Vagina (tissue), 2 donors: Measurements from ENCODE around the gene SMG9. TPM values are rescaled to one million over a fixed set of nuclear protein-coding genes. Genes with fewer than 3 reads are reported as not detected.

Experiments
- DNase-seq, 2 donors: peaks; one replicate each; pipeline ENCODE4 v3.0.0-alpha.2; 2017; ENCODE audit errors: extremely low spot score in 2 of 2
- H3K27ac ChIP-seq: fragments of 200-600 bp; sonication (generic); one replicate; pipeline ENCODE4 v1.5.1; 2019
- H3K27me3 ChIP-seq: fragments of 200-600 bp; sonication (generic); one replicate; pipeline ENCODE4 v1.5.1; 2019
- H3K36me3 ChIP-seq, 2 donors: fragments of 200-600 bp; sonication (generic); one replicate each; pipeline ENCODE4 v1.5.1; 2017 to 2019
- H3K4me1 ChIP-seq: fragments of 200-600 bp; sonication (generic); one replicate; pipeline ENCODE4 v1.5.1; 2019
- H3K4me3 ChIP-seq, 2 donors: fragments of 200-600 bp; sonication (generic); 1 replicate in 1 of 2; 2 replicates in 1 of 2; pipeline ENCODE4 v1.5.1; 2016 to 2019
- H3K9me3 ChIP-seq: fragments of 200-600 bp; sonication (generic); one replicate; pipeline ENCODE4 v1.5.1; 2019
- CTCF ChIP-seq, 3 experiments: fragments of 450-650 bp in 2 of 3; fragments of 200-600 bp in 1 of 3; sonication (generic) in 1 of 3; IDR thresholded peaks; one replicate each; pipeline ENCODE4 v1.5.1; 2017 to 2019; ENCODE audit warnings: antibody characterized with exemption in 3 of 3, mild to moderate bottlenecking in 2 of 3, moderate library complexity in 2 of 3
- POLR2A ChIP-seq, 2 donors: fragments of 450-650 bp; IDR thresholded peaks; one replicate each; pipeline ENCODE4 v1.6.1; 2017; ENCODE audit warnings: antibody characterized with exemption in 2 of 2, mild to moderate bottlenecking in 2 of 2, moderate library complexity in 2 of 2
- POLR2AphosphoS5 ChIP-seq, 2 donors: sonication (generic); formaldehyde crosslinking; IDR thresholded peaks; one replicate each; pipeline ENCODE4 v1.9.0; 2017; ENCODE audit warnings: antibody characterized with exemption in 2 of 2, mild to moderate bottlenecking in 2 of 2, low read depth in 1 of 2; ENCODE audit not compliant: insufficient read depth in 1 of 2
- intact Hi-C: fragments of 100-400 bp; cut with DNase I; formaldehyde crosslinking; loops from one replicate; pipeline ENCODE4 v1.15.1; 2023
- total RNA-seq: library from RNA; depleted of rRNA; stranded (reverse); fragments of >200 nt; gene quantifications from one replicate; pipeline ENCODE4 v1.2.3, GENCODE V29; 2016

SMG9 gene
- total RNA-seq, 1 donor from 2014 or later, result 56.5 TPM

- H3K4me1 ChIP-seq, result no peaks in the 10 kb centered on the region
- H3K9me3 ChIP-seq, result no peaks in the 10 kb centered on the region
- no peak overlapping the region for H3K4me3 ChIP-seq
- no peaks in the 10 kb centered on the region for H3K27me3 ChIP-seq
- DNase-seq, result no peak
- intact Hi-C loops, result no loop called here
- TF ChIP-seq CTCF (IDR thresholded peaks at IDR 0.05), result no peak
- no peak for TF ChIP-seq POLR2AphosphoS5 (IDR thresholded peaks at IDR 0.05; ENCODE audit: insufficient read depth in 1 of 2, low read depth in 1 of 2)
- no peak for TF ChIP-seq POLR2A (IDR thresholded peaks at IDR 0.05)
- peaks cover 0 to 40% of the 10 kb centered on the region in 2 donors for H3K36me3 ChIP-seq
- no peak overlapping the region for H3K27ac ChIP-seq
These were observed 24.8 kb downstream of the SMG9 start for GRCh38 chr19:43729919-43730318.

GRCh38 chr19:43727593-43727853 is 27.2 kb downstream of the SMG9 start:
- H3K36me3 ChIP-seq, result peaks cover 0 to 29% of the 10 kb centered on the region in 2 donors

GRCh38 chr19:43726736-43727592 is 27.8 kb downstream of the SMG9 start:
- no peaks in the 10 kb centered on the region for H3K9me3 ChIP-seq
- no peaks in the 10 kb centered on the region for H3K27me3 ChIP-seq
- no peaks in the 10 kb centered on the region for H3K4me1 ChIP-seq
- TF ChIP-seq POLR2A (IDR thresholded peaks at IDR 0.05) (no peak), CTCF (IDR thresholded peaks at IDR 0.05) (no peak), POLR2AphosphoS5 (IDR thresholded peaks at IDR 0.05; ENCODE audit: insufficient read depth in 1 of 2, low read depth in 1 of 2) (no peak)
- no peak for DNase-seq
- H3K36me3 ChIP-seq, result peaks cover 0 to 24% of the 10 kb centered on the region in 2 donors
- H3K27ac ChIP-seq, result no peak overlapping the region
- intact Hi-C loops, result no loop called here
- H3K4me3 ChIP-seq, result no peak overlapping the region

More at GRCh38 chr19:43727593-43727853, 27.2 kb downstream of the SMG9 start:
- intact Hi-C loops, result no loop called here
- Histone ChIP-seq H3K4me1 (no peaks in the 10 kb centered on the region), H3K4me3 (no peak overlapping the region), H3K27me3 (no peaks in the 10 kb centered on the region), H3K27ac (no peak overlapping the region), H3K9me3 (no peaks in the 10 kb centered on the region)
- DNase-seq, result no peak
- TF ChIP-seq POLR2A (IDR thresholded peaks at IDR 0.05) (no peak), POLR2AphosphoS5 (IDR thresholded peaks at IDR 0.05; ENCODE audit: insufficient read depth in 1 of 2, low read depth in 1 of 2) (no peak), CTCF (IDR thresholded peaks at IDR 0.05) (no peak)

GRCh38 chr19:43725468-43725867 is 29.3 kb downstream of the SMG9 start:
- Histone ChIP-seq H3K27ac (no peak overlapping the region), H3K36me3 (peaks cover 0 to 11% of the 10 kb centered on the region in 2 donors), H3K9me3 (no peaks in the 10 kb centered on the region), H3K4me3 (no peak overlapping the region), H3K27me3 (no peaks in the 10 kb centered on the region), H3K4me1 (no peaks in the 10 kb centered on the region)
- TF ChIP-seq CTCF (IDR thresholded peaks at IDR 0.05), result no peak
- no peak for TF ChIP-seq POLR2A (IDR thresholded peaks at IDR 0.05)
- no peak for TF ChIP-seq POLR2AphosphoS5 (IDR thresholded peaks at IDR 0.05; ENCODE audit: insufficient read depth in 1 of 2, low read depth in 1 of 2)
- intact Hi-C loops, result no loop called here
- DNase-seq, result no peak

- Histone ChIP-seq H3K36me3 (peaks cover 0 to 5% of the 10 kb centered on the region in 2 donors), H3K27me3 (no peaks in the 10 kb centered on the region), H3K4me3 (no peak overlapping the region), H3K9me3 (no peaks in the 10 kb centered on the region), H3K4me1 (no peaks in the 10 kb centered on the region), H3K27ac (no peak overlapping the region)
- no peak for DNase-seq
- TF ChIP-seq POLR2AphosphoS5 (IDR thresholded peaks at IDR 0.05; ENCODE audit: insufficient read depth in 1 of 2, low read depth in 1 of 2) (no peak), CTCF (IDR thresholded peaks at IDR 0.05) (no peak), POLR2A (IDR thresholded peaks at IDR 0.05) (no peak)
- intact Hi-C loops, result no loop called here
These were observed 29.9 kb downstream of the SMG9 start for GRCh38 chr19:43724896-43725295.
